Epithelial cell of prostate (primary cell): Measurements from ENCODE around the gene ATP8A1.

Experiments
- DNase-seq: peaks from one replicate; pipeline ENCODE4 v3.0.0-alpha.2; 2011; ENCODE audit warnings: low read depth, low spot score
- H3K27ac ChIP-seq: fragments of 450-650 bp; 2 replicates; pipeline ENCODE4 v1.5.1; 2017; ENCODE audit warnings: mild to moderate bottlenecking

Gene ATP8A1

GRCh38 chr4:42436928-42437565, 219.9 kb downstream of the ATP8A1 start:
- no peak for DNase-seq
- H3K27ac ChIP-seq = no peak overlapping the region

- no peak for DNase-seq
- H3K27ac ChIP-seq = no peak overlapping the region
Measured at GRCh38 chr4:42428036-42428435, 228.9 kb downstream of the ATP8A1 start.

GRCh38 chr4:42425146-42426065, 231.5 kb downstream of the ATP8A1 start:
- DNase-seq = no peak
- no peak overlapping the region for H3K27ac ChIP-seq

- DNase-seq = no peak
- H3K27ac ChIP-seq = no peak overlapping the region
Measured at GRCh38 chr4:42420140-42420539, 236.8 kb downstream of the ATP8A1 start.

- no peak for DNase-seq
- no peak overlapping the region for H3K27ac ChIP-seq
Measured at GRCh38 chr4:42417550-42417949, 239.4 kb downstream of the ATP8A1 start.

- no peak for DNase-seq
- no peak overlapping the region for H3K27ac ChIP-seq
Measured at GRCh38 chr4:42416017-42416416, 240.9 kb downstream of the ATP8A1 start.

GRCh38 chr4:42415281-42415680, 241.6 kb downstream of the ATP8A1 start:
- DNase-seq = no peak
- H3K27ac ChIP-seq = no peak overlapping the region

GRCh38 chr4:42412251-42412650, 244.7 kb downstream of the ATP8A1 start:
- H3K27ac ChIP-seq = no peak overlapping the region
- no peak for DNase-seq

GRCh38 chr4:42411803-42412202, 245.1 kb downstream of the ATP8A1 start:
- no peak for DNase-seq
- no peak overlapping the region for H3K27ac ChIP-seq

GRCh38 chr4:42410446-42410845, 246.5 kb downstream of the ATP8A1 start:
- no peak for DNase-seq
- H3K27ac ChIP-seq = no peak overlapping the region

GRCh38 chr4:42404001-42404400, 252.9 kb downstream of the ATP8A1 start:
- H3K27ac ChIP-seq = no peak overlapping the region
- no peak for DNase-seq

GRCh38 chr4:42401171-42401570, 255.7 kb downstream of the ATP8A1 start:
- DNase-seq = no peak

GRCh38 chr4:42399393-42399792, 257.5 kb downstream of the ATP8A1 start:
- DNase-seq = no peak
- H3K27ac ChIP-seq = no peak overlapping the region

More at GRCh38 chr4:42401171-42401570, 255.7 kb downstream of the ATP8A1 start:
- no peak overlapping the region for H3K27ac ChIP-seq

GRCh38 chr4:42398871-42399331, 258.0 kb downstream of the ATP8A1 start:
- H3K27ac ChIP-seq = no peak overlapping the region
- no peak for DNase-seq

- no peak for DNase-seq
- no peak overlapping the region for H3K27ac ChIP-seq
Measured at GRCh38 chr4:42398171-42398870, 258.6 kb downstream of the ATP8A1 start.

GRCh38 chr4:42397635-42398170, 259.2 kb downstream of the ATP8A1 start:
- DNase-seq = no peak
- H3K27ac ChIP-seq = no peak overlapping the region

GRCh38 chr4:42396752-42397634, 259.9 kb downstream of the ATP8A1 start, which contains the start of gene SHISA3:
Gene SHISA3, plus strand, starts transcription at chr4:42397488. Its CDS starts 569 bp downstream, at chr4:42398057.
- H3K27ac ChIP-seq = no peak within 1 kb of the TSS
- DNase-seq = no peak

GRCh38 chr4:42396361-42396751, 260.5 kb downstream of the ATP8A1 start:
- no peak for DNase-seq
- H3K27ac ChIP-seq = no peak overlapping the region

- DNase-seq = no peak
- no peak overlapping the region for H3K27ac ChIP-seq
Measured at GRCh38 chr4:42395595-42395994, 261.3 kb downstream of the ATP8A1 start.
